Gastroesophageal sphincter (tissue), 4 donors: Measurements from ENCODE around the gene SLC25A48. TPM values are rescaled to one million over a fixed set of nuclear protein-coding genes. Genes with fewer than 3 reads are reported as not detected.

ENCODE experiments used
- ATAC-seq: fragments of 150-250 bp; one replicate; pipeline ENCODE4 v1.9.1; 2016; ENCODE audit warnings: mild to moderate bottlenecking, moderate library complexity
- H3K27ac ChIP-seq, 4 donors: fragments of 200-600 bp; sonication (generic) in 3 of 4; 1 replicate in 3 of 4; 2 replicates in 1 of 4; pipeline ENCODE4 v1.5.1; 2016 to 2019
- H3K27me3 ChIP-seq: fragments of 200-600 bp; sonication (generic); one replicate; pipeline ENCODE4 v1.5.1; 2019
- H3K36me3 ChIP-seq, 2 donors: fragments of 200-600 bp; sonication (generic); one replicate each; pipeline ENCODE4 v1.5.1; 2019; ENCODE audit warnings: control low read depth in 1 of 2
- H3K4me1 ChIP-seq, 3 donors: fragments of 200-600 bp; sonication (generic); 1 replicate in 2 of 3; 2 replicates in 1 of 3; pipeline ENCODE4 v1.5.1; 2016 to 2019; ENCODE audit warnings: control low read depth in 2 of 3
- H3K4me3 ChIP-seq, 2 donors: fragments of 200-600 bp; sonication (generic); one replicate each; pipeline ENCODE4 v1.5.1; 2019; ENCODE audit warnings: mild to moderate bottlenecking in 1 of 2, moderate library complexity in 1 of 2
- H3K9me3 ChIP-seq, 3 donors: fragments of 200-600 bp; sonication (generic); one replicate each; pipeline ENCODE4 v1.5.1; 2017 to 2019; ENCODE audit warnings: control low read depth in 2 of 3
- EP300 ChIP-seq: sonication (generic); formaldehyde crosslinking; IDR thresholded peaks from one replicate; pipeline ENCODE4 v1.6.1; 2017; ENCODE audit warnings: antibody characterized with exemption, mild to moderate bottlenecking
- POLR2A ChIP-seq, 2 donors: fragments of 450-650 bp; IDR thresholded peaks; one replicate each; pipeline ENCODE4 v1.6.1; 2017; ENCODE audit warnings: antibody characterized with exemption in 2 of 2, mild to moderate bottlenecking in 2 of 2, moderate library complexity in 1 of 2
- POLR2AphosphoS5 ChIP-seq: sonication (generic); formaldehyde crosslinking; IDR thresholded peaks from one replicate; pipeline ENCODE4 v1.6.1; 2017; ENCODE audit warnings: antibody characterized with exemption
- WGBS, 2 donors: methylation state at CpG; one replicate each; pipeline ENCODE4 v1.1.5; 2018; ENCODE audit warnings: low coverage in 1 of 2; 5-methylcytosine and 5-hydroxymethylcytosine counted together
- total RNA-seq, 4 donors: library from RNA; depleted of rRNA; stranded (reverse); fragments of >200 nt; gene quantifications; one replicate each; pipeline ENCODE4 v1.1.0, GENCODE V29; 2016
- TF ChIP-seq, protein P1 (sequence below), 4 experiments: fragments of 200-600 bp in 2 of 4; fragments of 450-650 bp in 2 of 4; sonication (generic) in 1 of 4; IDR thresholded peaks; one replicate each; pipeline ENCODE4 v1.5.1; 2017 to 2019; ENCODE audit warnings: antibody characterized with exemption in 4 of 4, mild to moderate bottlenecking in 2 of 4, moderate library complexity in 2 of 4

The SLC25A48 gene
- total RNA-seq, 4 donors from 2014 or later = 0.27 TPM; not detected in 3

DNA sequence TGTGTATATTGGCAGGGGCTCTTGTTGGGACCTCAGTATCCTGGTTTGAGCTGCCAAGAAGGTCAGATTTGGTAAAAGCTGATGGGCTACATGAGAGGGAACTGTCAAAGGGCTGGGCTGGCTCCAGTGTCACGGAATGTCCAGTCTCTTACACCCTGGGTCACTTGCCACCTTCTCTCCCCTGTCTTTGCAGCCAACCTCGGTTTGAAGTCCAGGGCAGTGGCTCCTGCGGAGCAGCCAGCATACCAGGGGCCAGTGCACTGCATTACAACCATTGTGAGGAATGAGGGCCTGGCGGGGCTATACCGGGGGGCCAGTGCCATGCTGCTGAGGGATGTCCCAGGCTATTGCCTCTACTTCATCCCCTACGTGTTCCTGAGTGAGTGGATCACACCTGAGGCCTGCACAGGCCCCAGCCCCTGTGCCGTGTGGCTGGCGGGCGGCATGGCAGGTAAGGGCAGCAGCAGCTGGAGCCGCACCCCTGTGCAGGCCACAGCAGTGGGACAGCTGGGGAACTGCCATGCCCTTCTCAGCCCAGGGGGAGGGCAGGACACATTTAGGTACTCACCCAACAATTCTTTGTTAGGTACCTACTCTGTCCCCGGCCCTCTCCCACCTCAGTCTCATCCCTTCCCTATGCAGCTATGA lies 36.9 kb downstream of the SLC25A48 start:
- TF ChIP-seq, protein P1, sequence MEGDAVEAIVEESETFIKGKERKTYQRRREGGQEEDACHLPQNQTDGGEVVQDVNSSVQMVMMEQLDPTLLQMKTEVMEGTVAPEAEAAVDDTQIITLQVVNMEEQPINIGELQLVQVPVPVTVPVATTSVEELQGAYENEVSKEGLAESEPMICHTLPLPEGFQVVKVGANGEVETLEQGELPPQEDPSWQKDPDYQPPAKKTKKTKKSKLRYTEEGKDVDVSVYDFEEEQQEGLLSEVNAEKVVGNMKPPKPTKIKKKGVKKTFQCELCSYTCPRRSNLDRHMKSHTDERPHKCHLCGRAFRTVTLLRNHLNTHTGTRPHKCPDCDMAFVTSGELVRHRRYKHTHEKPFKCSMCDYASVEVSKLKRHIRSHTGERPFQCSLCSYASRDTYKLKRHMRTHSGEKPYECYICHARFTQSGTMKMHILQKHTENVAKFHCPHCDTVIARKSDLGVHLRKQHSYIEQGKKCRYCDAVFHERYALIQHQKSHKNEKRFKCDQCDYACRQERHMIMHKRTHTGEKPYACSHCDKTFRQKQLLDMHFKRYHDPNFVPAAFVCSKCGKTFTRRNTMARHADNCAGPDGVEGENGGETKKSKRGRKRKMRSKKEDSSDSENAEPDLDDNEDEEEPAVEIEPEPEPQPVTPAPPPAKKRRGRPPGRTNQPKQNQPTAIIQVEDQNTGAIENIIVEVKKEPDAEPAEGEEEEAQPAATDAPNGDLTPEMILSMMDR (IDR thresholded peaks at IDR 0.05) = no peak
- Histone ChIP-seq H3K27me3 (no peaks in the 10 kb centered on the region), H3K36me3 (no peaks in the 10 kb centered on the region), H3K9me3 (no peaks in the 10 kb centered on the region), H3K4me3 (no peak overlapping the region), H3K4me1 (no peaks in the 10 kb centered on the region), H3K27ac (no peak overlapping the region)
- 59 to 80% methylated on average over 2 to 3 of the region's 11 CpGs for WGBS, 2 donors
- ATAC-seq = no peak

DNA sequence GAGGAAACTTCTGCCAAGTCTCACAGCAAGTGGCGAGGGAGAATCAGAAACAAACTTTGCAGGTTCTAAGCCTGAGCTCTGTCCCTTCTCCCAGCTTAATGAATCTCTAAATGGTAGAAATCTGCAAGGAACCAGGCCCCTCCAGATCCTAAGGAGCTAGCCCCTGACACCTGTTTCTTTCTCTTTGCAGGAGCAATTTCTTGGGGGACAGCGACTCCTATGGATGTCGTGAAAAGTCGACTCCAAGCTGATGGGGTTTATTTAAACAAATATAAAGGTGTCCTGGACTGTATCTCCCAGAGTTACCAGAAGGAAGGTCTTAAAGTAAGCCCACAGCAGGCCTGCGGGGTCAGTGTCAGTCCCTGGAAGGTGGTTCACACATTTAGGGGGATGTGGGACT lies 39.4 kb downstream of the SLC25A48 start:
- no peak overlapping the region for H3K4me3 ChIP-seq
- no peaks in the 10 kb centered on the region for H3K36me3 ChIP-seq
- no peak overlapping the region for H3K27ac ChIP-seq
- TF ChIP-seq POLR2AphosphoS5 (no peak), POLR2A (IDR thresholded peaks at IDR 0.05) (no peak), EP300 (no peak)
- TF ChIP-seq, protein P1 (IDR thresholded peaks at IDR 0.05) = no peak
- 77 to 100% methylated on average over 1 to 5 of the region's 5 CpGs for WGBS, 2 donors
- no peaks in the 10 kb centered on the region for H3K9me3 ChIP-seq
- ATAC-seq = no peak
- peaks cover 0 to 18% (median 10%) of the 10 kb centered on the region in 3 donors for H3K4me1 ChIP-seq
- H3K27me3 ChIP-seq = no peaks in the 10 kb centered on the region

DNA sequence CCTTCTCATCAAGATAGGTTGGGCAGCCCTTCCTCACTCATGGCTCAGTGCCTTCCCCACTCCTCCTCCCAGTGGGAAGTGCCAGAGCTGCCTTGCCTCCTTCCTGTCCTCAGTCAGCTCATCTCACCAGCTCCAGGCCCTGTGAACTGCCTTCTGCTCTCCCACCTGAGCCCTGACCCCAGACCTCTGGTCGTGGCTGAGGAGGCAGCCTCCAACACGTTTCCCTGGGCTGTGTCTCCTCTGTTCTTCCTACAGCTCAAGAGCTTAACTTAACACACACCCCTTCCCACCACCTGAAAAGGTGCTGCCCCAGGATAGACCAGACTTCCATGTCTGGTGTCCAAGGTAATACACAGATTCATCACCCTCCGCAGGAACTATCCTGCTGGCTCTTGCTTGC lies 40.0 kb downstream of the SLC25A48 start:
- ATAC-seq = no peak
- H3K4me3 ChIP-seq = no peak overlapping the region
- TF ChIP-seq POLR2A (IDR thresholded peaks at IDR 0.05) (no peak), POLR2AphosphoS5 (no peak), EP300 (no peak)
- TF ChIP-seq, protein P1 (IDR thresholded peaks at IDR 0.05) = no peak
- no peaks in the 10 kb centered on the region for H3K27me3 ChIP-seq
- no peak overlapping the region for H3K27ac ChIP-seq
- WGBS, 2 donors = 80 to 100% methylated on average over 1 of the region's 3 CpGs
- peaks cover 0 to 22% (median 12%) of the 10 kb centered on the region in 3 donors for H3K4me1 ChIP-seq
- no peaks in the 10 kb centered on the region for H3K9me3 ChIP-seq
- H3K36me3 ChIP-seq = no peaks in the 10 kb centered on the region

DNA sequence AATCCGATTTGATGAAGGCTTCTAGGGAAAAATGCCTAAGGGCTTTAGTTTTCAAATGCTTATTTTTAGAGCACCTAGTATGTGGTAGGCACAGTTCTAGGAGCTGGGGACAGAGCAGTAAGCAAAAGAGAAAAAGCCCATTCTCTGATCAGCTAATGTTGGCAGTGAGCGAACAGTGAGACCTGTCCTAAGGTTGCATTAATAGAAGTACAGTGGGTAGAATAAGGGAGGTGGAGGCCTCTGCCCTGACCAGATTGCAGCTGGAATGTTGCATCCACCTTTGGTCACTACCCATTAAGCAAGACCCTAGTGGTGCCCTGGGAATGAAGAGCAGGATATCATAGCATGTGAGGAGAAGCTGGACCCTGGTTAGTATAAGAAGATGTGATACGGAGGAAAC lies 41.1 kb downstream of the SLC25A48 start:
- Histone ChIP-seq H3K4me3 (no peak overlapping the region), H3K36me3 (no peaks in the 10 kb centered on the region), H3K27ac (no peak overlapping the region), H3K9me3 (no peaks in the 10 kb centered on the region), H3K27me3 (no peaks in the 10 kb centered on the region), H3K4me1 (peaks cover 0 to 33% (median 12%) of the 10 kb centered on the region in 3 donors)
- no peak for ATAC-seq
- 90 to 94% methylated on average over 2 to 3 of the region's 3 CpGs for WGBS, 2 donors
- no peak for TF ChIP-seq POLR2AphosphoS5
- TF ChIP-seq EP300 = no peak
- TF ChIP-seq, protein P1 (IDR thresholded peaks at IDR 0.05) = no peak
- TF ChIP-seq POLR2A (IDR thresholded peaks at IDR 0.05) = no peak

DNA sequence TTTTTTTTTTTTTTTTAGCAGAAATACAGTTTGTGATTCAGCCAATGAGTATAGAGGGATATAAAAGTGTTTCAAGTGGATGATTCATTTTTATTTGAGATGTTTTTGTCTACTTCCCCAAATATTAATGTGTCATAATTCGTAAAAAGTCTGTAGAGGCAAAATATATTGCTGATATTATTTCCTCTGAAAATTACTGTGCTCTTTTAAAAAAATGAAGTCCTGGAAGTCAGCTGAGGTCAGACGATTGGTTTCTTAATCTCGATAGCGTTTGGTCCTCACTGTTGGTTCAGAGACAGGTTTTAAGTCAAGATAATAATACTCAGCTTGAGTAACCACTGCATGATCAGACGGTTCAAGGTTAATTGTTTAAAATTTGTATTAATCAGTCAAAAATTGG lies 41.7 kb downstream of the SLC25A48 start:
- no peak for TF ChIP-seq POLR2AphosphoS5
- no peak for TF ChIP-seq POLR2A (IDR thresholded peaks at IDR 0.05)
- no peak for TF ChIP-seq EP300
- TF ChIP-seq, protein P1 (IDR thresholded peaks at IDR 0.05) = no peak
- no peak for ATAC-seq
- H3K27ac ChIP-seq = no peak overlapping the region
- H3K36me3 ChIP-seq = no peaks in the 10 kb centered on the region
- H3K4me1 ChIP-seq = peaks cover 0 to 39% (median 12%) of the 10 kb centered on the region in 3 donors
- H3K9me3 ChIP-seq = no peaks in the 10 kb centered on the region
- WGBS, 2 donors = 59 to 82% methylated on average over 5 of the region's 5 CpGs
- no peak overlapping the region for H3K4me3 ChIP-seq
- no peaks in the 10 kb centered on the region for H3K27me3 ChIP-seq
